K562 (cell line): ENCODE measurements around the gene TTC21A. TPM values are rescaled to one million over a fixed set of nuclear protein-coding genes. Genes with fewer than 3 reads are reported as not detected.
A peak's percentile ranks its signal among the peaks of the same experiment; 100 is the strongest.

ENCODE experiments used
- DPF2 ChIP-seq: fragments of 450-650 bp; IDR thresholded peaks from 2 replicates; pipeline ENCODE4 v1.6.1; 2016
- FOSL1 ChIP-seq: fragments of 200-800 bp; sonication (Bioruptor generic); conservative IDR thresholded peaks from 2 replicates; pipeline ENCODE4 v1.6.1; 2016; ENCODE audit warnings: missing genetic modification characterization, missing compliant biosample characterization
- FOXA3 ChIP-seq, 2 experiments: fragments of 450-650 bp in 1 of 2; sonication (generic) in 1 of 2; formaldehyde crosslinking; IDR thresholded peaks in 1 of 2; conservative IDR thresholded peaks in 1 of 2; 2 replicates each; pipeline versions ENCODE4 v1.4.0 to v1.8.0; 2020 to 2022; ENCODE audit warnings: mild to moderate bottlenecking in 2 of 2, missing genetic modification reagents in 1 of 2
- FOXK2 ChIP-seq, 2 experiments: fragments of 450-650 bp; IDR thresholded peaks in 1 of 2; conservative IDR thresholded peaks in 1 of 2; 2 replicates each; pipeline ENCODE4 v1.6.1; 2016; ENCODE audit warnings: low read depth in 2 of 2, mild to moderate bottlenecking in 1 of 2
- GTF2E2 ChIP-seq: fragments of 200-800 bp; sonication (Bioruptor generic); IDR thresholded peaks from 2 replicates; pipeline ENCODE4 v1.6.1; 2016; ENCODE audit warnings: missing genetic modification characterization, missing compliant biosample characterization
- HBP1 ChIP-seq: fragments of 450-650 bp; formaldehyde crosslinking; IDR thresholded peaks from 2 replicates; pipeline ENCODE4 v1.4.0; 2022; ENCODE audit warnings: missing genetic modification characterization
- MAFG ChIP-seq: fragments of 450-650 bp; conservative IDR thresholded peaks from 2 replicates; pipeline ENCODE4 v1.6.1; 2016; ENCODE audit warnings: missing genetic modification characterization, missing compliant biosample characterization
- MAFK ChIP-seq: IDR thresholded peaks from 2 replicates; pipeline ENCODE4 v1.6.1; 2011; ENCODE audit warnings: low read length, improper control_type of control experiment
- MAX ChIP-seq: sonication (generic); formaldehyde crosslinking; IDR thresholded peaks from 2 replicates; pipeline ENCODE4 v1.9.0; 2022; ENCODE audit warnings: mild to moderate bottlenecking, missing genetic modification reagents
- MAZ ChIP-seq, 2 experiments: fragments of 450-650 bp in 1 of 2; sonication (generic) in 1 of 2; formaldehyde crosslinking; IDR thresholded peaks in 1 of 2; conservative IDR thresholded peaks in 1 of 2; 2 replicates each; pipeline versions ENCODE4 v1.4.0 to v1.5.0; 2020; ENCODE audit warnings: mild to moderate bottlenecking in 1 of 2, missing genetic modification reagents in 1 of 2
- NFIC ChIP-seq: fragments of 450-650 bp; IDR thresholded peaks from 2 replicates; pipeline ENCODE4 v1.6.1; 2017; ENCODE audit warnings: mild to moderate bottlenecking, inconsistent platforms
- SPI1 ChIP-seq: IDR thresholded peaks from 2 replicates; pipeline ENCODE4 v1.6.1; 2011; ENCODE audit warnings: low read depth, low read length, control low read depth, borderline replicate concordance
- STAT5A ChIP-seq: IDR thresholded peaks from 2 replicates; pipeline ENCODE4 v1.6.1; 2012; ENCODE audit warnings: low read length, inconsistent platforms, borderline replicate concordance
- TSC22D4 ChIP-seq: fragments of 450-650 bp; IDR thresholded peaks from 2 replicates; pipeline ENCODE4 v1.6.1; 2016; ENCODE audit warnings: missing genetic modification characterization, missing biosample characterization, control low read depth
- ZNF316 ChIP-seq: fragments of 450-650 bp; IDR thresholded peaks from 2 replicates; pipeline ENCODE4 v1.6.1; 2016
- polyA plus RNA-seq, 8 experiments: library from polyadenylated mRNA; depleted of rRNA in 4 of 8; stranded (reverse) in 5 of 8; unstranded in 3 of 8; fragments of >200 nt; fragmentation: Nextera tagmentation in 2 of 8; fragmentation: Illumina TruSeq in 1 of 8; extraction: Ambion mirVana in 2 of 8; extraction: Trizol in 1 of 8; gene quantifications; 2 replicates each; pipeline versions ENCODE4 v1.2.1 to v1.2.3, GENCODE V29; 2011 to 2014; ENCODE audit warnings: inconsistent platforms in 1 of 8, missing spikeins in 1 of 8
- total RNA-seq, 7 experiments: library from RNA; depleted of rRNA in 6 of 7; stranded (reverse); fragments of >200 nt in 6 of 7; fragmentation: Illumina TruSeq in 2 of 7; extraction: Trizol in 2 of 7; gene quantifications; 2 replicates each; pipeline versions ENCODE4 v1.2.1 to v1.2.3, GENCODE V29; 2011 to 2021; ENCODE audit warnings: low replicate concordance in 1 of 7
- TF ChIP-seq, protein P1 (sequence below): fragments of 150-350 bp; conservative IDR thresholded peaks from 2 replicates; pipeline ENCODE4 v1.6.1; 2014; ENCODE audit warnings: low read length
- TF ChIP-seq, protein P2 (sequence below): sonication (generic); formaldehyde crosslinking; IDR thresholded peaks from 2 replicates; pipeline ENCODE4 v1.9.0; 2022; ENCODE audit warnings: mild to moderate bottlenecking, missing genetic modification reagents
- TF ChIP-seq, protein P3 (sequence below), 2 experiments: fragments of 450-650 bp; IDR thresholded peaks; 2 replicates each; pipeline ENCODE4 v1.6.1; 2016

The TTC21A gene
- total and polyA plus RNA-seq, 9 of the 15 experiments (the other 6 are each of a cell fraction or from before 2014, with no cell fraction given), result 0.22 to 1.4 (median 0.70) TPM

- TF ChIP-seq FOXA3 (CRISPR knock-in tag; conservative IDR thresholded peaks at IDR 0.05 in 1 of 2, IDR thresholded peaks at IDR 0.05 in 1 of 2) (no peak), FOSL1 (tag) (no peak), SPI1 (0 out of 2 replicates have a peak, but pooled peaks have one; percentile 13), MAX (no peak), GTF2E2 (no peak), MAZ (CRISPR knock-in tag; conservative IDR thresholded peaks at IDR 0.05 in 1 of 2, IDR thresholded peaks at IDR 0.05 in 1 of 2) (0 out of 4 replicates have a peak, but pooled peaks of 1 of the 2 experiments have one; percentile 15), HBP1 (CRISPR knock-in tag) (peak; percentile 65; the same call in 1 of the 2 replicates), MAFK (0 out of 2 replicates have a peak, but pooled peaks have one; percentile 26), TSC22D4 (tag) (no peak), DPF2 (0 out of 2 replicates have a peak, but pooled peaks have one; percentile 16), FOXK2 (conservative IDR thresholded peaks at IDR 0.05 in 1 of 2, IDR thresholded peaks at IDR 0.05 in 1 of 2; ENCODE audit: low read depth in 2 of 2) (peak; percentile 16 to 48; a peak in 1 of 4 replicates), NFIC (peak; percentile 14; the same call in 1 of the 2 replicates), MAFG (tag) (no peak), STAT5A (no peak), ZNF316 (peak; percentile 73)
- TF ChIP-seq, protein P1, sequence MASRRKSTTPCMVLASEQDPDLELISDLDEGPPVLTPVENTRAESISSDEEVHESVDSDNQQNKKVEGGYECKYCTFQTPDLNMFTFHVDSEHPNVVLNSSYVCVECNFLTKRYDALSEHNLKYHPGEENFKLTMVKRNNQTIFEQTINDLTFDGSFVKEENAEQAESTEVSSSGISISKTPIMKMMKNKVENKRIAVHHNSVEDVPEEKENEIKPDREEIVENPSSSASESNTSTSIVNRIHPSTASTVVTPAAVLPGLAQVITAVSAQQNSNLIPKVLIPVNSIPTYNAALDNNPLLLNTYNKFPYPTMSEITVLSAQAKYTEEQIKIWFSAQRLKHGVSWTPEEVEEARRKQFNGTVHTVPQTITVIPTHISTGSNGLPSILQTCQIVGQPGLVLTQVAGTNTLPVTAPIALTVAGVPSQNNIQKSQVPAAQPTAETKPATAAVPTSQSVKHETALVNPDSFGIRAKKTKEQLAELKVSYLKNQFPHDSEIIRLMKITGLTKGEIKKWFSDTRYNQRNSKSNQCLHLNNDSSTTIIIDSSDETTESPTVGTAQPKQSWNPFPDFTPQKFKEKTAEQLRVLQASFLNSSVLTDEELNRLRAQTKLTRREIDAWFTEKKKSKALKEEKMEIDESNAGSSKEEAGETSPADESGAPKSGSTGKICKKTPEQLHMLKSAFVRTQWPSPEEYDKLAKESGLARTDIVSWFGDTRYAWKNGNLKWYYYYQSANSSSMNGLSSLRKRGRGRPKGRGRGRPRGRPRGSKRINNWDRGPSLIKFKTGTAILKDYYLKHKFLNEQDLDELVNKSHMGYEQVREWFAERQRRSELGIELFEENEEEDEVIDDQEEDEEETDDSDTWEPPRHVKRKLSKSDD, result 0 out of 2 replicates have a peak, but pooled peaks have one; percentile 45
- TF ChIP-seq, protein P2, sequence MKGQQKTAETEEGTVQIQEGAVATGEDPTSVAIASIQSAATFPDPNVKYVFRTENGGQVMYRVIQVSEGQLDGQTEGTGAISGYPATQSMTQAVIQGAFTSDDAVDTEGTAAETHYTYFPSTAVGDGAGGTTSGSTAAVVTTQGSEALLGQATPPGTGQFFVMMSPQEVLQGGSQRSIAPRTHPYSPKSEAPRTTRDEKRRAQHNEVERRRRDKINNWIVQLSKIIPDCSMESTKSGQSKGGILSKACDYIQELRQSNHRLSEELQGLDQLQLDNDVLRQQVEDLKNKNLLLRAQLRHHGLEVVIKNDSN, result peak; percentile 35; the same call in 1 of the 2 replicates
- TF ChIP-seq, protein P3, sequence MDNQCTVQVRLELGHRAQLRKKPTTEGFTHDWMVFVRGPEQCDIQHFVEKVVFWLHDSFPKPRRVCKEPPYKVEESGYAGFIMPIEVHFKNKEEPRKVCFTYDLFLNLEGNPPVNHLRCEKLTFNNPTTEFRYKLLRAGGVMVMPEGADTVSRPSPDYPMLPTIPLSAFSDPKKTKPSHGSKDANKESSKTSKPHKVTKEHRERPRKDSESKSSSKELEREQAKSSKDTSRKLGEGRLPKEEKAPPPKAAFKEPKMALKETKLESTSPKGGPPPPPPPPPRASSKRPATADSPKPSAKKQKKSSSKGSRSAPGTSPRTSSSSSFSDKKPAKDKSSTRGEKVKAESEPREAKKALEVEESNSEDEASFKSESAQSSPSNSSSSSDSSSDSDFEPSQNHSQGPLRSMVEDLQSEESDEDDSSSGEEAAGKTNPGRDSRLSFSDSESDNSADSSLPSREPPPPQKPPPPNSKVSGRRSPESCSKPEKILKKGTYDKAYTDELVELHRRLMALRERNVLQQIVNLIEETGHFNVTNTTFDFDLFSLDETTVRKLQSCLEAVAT (IDR thresholded peaks at IDR 0.05), result peak in 1 of 2 experiments; percentile 29; a peak in 1 of 4 replicates
Observed at GRCh38 chr3:39126532-39127071, 19.1 kb downstream of the TTC21A start (continued).
